PFSK-1 (cell line): ENCODE results near the gene LOXL3.

Experiments used
- FOXP2 ChIP-seq: optimal IDR thresholded peaks from 2 replicates; pipeline ENCODE3; 2011; ENCODE audit warnings: borderline replicate concordance, control low read depth, inconsistent platforms; ENCODE audit not compliant: insufficient read depth; ENCODE audit errors: extremely low read length, extremely low read depth
- POLR2AphosphoS5 ChIP-seq: IDR thresholded peaks from 2 replicates; pipeline ENCODE4 v1.6.1; 2012; ENCODE audit warnings: low read depth, mild to moderate bottlenecking, control low read depth, low read length, moderate library complexity
- SIN3A ChIP-seq: IDR thresholded peaks from 2 replicates; pipeline ENCODE4 v1.6.1; 2012; ENCODE audit warnings: mild to moderate bottlenecking, low read length, moderate library complexity, borderline replicate concordance; ENCODE audit not compliant: insufficient read depth
- TAF1 ChIP-seq: IDR thresholded peaks from 2 replicates; pipeline ENCODE4 v1.6.1; 2012; ENCODE audit warnings: low read length, control low read depth, borderline replicate concordance; ENCODE audit not compliant: insufficient read depth
- TF ChIP-seq, protein P1 (sequence below), 2 experiments: IDR thresholded peaks; 2 replicates each; pipeline versions ENCODE4 v1.6.1 to v1.8.0; 2011 to 2012; ENCODE audit warnings: low read depth in 2 of 2, low read length in 2 of 2, control low read depth in 1 of 2, inconsistent platforms in 1 of 2, mild to moderate bottlenecking in 1 of 2, moderate library complexity in 1 of 2; ENCODE audit not compliant: insufficient read depth in 1 of 2

LOXL3 gene

DNA sequence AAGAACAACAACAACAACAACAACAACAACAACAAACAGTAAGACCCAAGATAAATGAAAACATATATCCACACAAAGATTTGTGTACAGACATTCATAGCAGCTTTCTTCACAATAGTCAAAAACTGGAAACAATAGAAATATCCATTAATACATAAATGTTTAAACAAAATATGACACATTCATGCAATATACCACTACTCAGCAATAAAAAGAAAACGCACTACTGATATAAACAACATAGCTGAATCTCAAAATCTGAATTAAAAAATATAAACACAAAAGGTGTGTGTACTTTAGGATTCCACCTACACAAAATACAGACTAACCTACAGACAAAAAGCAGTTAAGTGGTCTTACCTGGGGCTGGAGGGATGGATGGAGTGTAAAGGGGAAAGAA lies 42.8 kb upstream of the LOXL3 start:
- TF ChIP-seq, protein P1, sequence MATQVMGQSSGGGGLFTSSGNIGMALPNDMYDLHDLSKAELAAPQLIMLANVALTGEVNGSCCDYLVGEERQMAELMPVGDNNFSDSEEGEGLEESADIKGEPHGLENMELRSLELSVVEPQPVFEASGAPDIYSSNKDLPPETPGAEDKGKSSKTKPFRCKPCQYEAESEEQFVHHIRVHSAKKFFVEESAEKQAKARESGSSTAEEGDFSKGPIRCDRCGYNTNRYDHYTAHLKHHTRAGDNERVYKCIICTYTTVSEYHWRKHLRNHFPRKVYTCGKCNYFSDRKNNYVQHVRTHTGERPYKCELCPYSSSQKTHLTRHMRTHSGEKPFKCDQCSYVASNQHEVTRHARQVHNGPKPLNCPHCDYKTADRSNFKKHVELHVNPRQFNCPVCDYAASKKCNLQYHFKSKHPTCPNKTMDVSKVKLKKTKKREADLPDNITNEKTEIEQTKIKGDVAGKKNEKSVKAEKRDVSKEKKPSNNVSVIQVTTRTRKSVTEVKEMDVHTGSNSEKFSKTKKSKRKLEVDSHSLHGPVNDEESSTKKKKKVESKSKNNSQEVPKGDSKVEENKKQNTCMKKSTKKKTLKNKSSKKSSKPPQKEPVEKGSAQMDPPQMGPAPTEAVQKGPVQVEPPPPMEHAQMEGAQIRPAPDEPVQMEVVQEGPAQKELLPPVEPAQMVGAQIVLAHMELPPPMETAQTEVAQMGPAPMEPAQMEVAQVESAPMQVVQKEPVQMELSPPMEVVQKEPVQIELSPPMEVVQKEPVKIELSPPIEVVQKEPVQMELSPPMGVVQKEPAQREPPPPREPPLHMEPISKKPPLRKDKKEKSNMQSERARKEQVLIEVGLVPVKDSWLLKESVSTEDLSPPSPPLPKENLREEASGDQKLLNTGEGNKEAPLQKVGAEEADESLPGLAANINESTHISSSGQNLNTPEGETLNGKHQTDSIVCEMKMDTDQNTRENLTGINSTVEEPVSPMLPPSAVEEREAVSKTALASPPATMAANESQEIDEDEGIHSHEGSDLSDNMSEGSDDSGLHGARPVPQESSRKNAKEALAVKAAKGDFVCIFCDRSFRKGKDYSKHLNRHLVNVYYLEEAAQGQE (IDR thresholded peaks at IDR 0.05; ENCODE audit: insufficient read depth in 1 of 2, low read depth in 2 of 2, low read length in 2 of 2), result no peak
- TF ChIP-seq SIN3A (no peak), POLR2AphosphoS5 (no peak), TAF1 (no peak), FOXP2 (no peak)

DNA sequence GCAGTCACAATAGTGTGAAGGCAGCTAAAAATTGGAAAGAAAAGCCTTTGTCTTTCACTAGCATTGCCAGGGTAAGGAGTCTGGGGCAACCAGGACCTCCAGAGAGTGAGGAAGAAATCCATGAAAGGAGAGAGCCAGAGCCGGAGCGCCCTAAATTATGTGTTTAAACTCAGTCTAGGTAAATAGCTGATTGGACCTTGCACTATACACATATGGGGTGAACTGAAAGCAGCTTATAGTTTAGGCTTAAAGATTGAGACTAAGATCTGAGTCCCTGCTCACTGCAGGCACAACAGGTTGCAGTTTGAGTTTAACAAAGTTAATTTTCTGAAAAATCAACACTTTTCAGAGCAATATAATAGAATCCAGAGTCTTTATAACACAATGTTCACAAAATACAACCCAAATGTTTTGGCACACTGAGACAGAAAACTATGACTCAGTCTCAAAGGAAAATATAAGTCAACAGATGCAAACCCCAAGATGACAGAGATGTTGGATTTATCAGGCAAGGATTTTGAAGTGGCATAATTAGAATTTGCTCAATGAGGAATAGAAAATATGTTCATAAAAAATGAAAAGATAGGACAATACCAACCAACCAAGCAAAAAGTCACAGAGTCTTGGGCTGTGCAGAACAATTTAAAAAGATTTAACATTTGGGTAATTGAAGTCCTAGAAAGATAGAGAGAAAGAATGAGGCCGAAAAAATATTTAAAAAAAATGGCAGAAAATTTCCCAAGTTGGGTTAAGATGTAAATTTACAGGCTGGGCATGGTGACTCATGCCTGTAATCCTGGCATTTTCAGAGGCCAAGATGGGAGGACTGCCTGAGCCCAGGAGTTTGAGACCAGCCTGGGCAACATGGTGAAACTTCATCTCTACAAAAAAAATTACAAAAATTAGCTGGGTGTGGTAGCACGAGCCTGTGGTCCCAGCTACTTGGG lies 40.4 kb upstream of the LOXL3 start:
- no peak for TF ChIP-seq FOXP2
- TF ChIP-seq TAF1, result no peak
- TF ChIP-seq, protein P1 (IDR thresholded peaks at IDR 0.05; ENCODE audit: insufficient read depth in 1 of 2, low read depth in 2 of 2, low read length in 2 of 2), result no peak
- TF ChIP-seq POLR2AphosphoS5, result no peak
- TF ChIP-seq SIN3A, result no peak

DNA sequence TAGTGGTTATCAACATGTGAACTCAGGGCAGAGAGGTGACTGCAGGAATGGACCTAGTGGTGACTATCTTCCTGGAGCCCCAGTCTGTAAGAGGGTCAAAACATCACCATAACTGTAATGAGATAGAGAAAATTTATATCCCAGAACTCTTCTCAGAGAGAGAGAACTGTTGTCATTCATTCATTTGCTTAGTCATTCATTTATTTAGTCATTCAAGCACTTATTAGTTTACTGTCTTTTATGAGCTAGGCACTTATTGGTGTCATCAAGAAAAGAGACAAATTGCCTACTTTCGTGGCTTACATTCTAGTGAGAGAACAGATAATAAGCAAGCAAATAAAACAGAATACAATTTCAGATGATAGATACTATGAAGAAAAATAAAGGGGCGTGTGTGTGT lies 34.9 kb upstream of the LOXL3 start:
- TF ChIP-seq SIN3A (no peak), POLR2AphosphoS5 (no peak), TAF1 (no peak), FOXP2 (no peak)
- TF ChIP-seq, protein P1 (IDR thresholded peaks at IDR 0.05; ENCODE audit: insufficient read depth in 1 of 2, low read depth in 2 of 2, low read length in 2 of 2), result no peak

DNA sequence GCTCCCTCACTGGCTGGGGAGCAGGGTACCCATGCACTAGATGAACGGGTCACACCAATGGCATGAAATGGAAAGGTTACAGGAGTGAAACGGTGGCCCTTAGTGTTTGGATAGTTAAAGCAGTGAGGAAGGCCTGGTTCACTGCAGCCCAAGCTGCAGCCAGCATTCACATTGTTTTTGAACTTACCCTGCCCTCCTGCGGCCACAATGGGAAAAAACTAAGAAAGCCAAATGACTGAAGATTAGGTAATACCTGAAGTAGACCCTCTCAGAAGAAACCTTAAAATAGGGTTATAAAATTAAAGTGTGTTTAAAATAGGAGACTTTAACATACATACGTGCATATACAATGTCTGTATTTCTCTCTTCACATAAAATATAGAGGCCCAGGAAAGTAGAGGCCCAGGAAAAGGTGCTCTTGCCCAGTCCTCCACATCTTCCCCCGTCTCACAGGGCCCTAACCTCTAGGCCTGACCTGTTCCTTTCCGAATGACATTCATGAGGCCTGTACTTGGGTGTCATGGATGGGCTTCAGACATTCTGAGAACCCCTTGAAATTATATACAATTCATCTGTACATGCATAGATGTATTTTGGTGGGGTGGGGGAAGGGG lies 34.0 kb upstream of the LOXL3 start:
- TF ChIP-seq, protein P1 (IDR thresholded peaks at IDR 0.05; ENCODE audit: insufficient read depth in 1 of 2, low read depth in 2 of 2, low read length in 2 of 2), result no peak
- TF ChIP-seq FOXP2 (no peak), TAF1 (no peak), POLR2AphosphoS5 (no peak), SIN3A (no peak)
